T47D (cell line): ENCODE data around the gene CACNA2D4.

Experiments used
- DNase-seq, 2 experiments: peaks; one replicate each; pipeline versions ENCODE4 v3.0.0 to v3.0.0-alpha.2; 2011 to 2012; ENCODE audit warnings: low read depth in 1 of 2, low spot score in 1 of 2
- JUND ChIP-seq: IDR thresholded peaks from 2 replicates; pipeline ENCODE4 v1.6.1; 2012; ENCODE audit warnings: low read depth
- in situ Hi-C: cut with HindIII; loops from 2 replicates; pipeline ENCODE4 v1.10.0; 2016; ENCODE audit warnings: low sequenced_read_pairs, low pct_unique_long_range_greater_than_20kb

Gene CACNA2D4

DNA sequence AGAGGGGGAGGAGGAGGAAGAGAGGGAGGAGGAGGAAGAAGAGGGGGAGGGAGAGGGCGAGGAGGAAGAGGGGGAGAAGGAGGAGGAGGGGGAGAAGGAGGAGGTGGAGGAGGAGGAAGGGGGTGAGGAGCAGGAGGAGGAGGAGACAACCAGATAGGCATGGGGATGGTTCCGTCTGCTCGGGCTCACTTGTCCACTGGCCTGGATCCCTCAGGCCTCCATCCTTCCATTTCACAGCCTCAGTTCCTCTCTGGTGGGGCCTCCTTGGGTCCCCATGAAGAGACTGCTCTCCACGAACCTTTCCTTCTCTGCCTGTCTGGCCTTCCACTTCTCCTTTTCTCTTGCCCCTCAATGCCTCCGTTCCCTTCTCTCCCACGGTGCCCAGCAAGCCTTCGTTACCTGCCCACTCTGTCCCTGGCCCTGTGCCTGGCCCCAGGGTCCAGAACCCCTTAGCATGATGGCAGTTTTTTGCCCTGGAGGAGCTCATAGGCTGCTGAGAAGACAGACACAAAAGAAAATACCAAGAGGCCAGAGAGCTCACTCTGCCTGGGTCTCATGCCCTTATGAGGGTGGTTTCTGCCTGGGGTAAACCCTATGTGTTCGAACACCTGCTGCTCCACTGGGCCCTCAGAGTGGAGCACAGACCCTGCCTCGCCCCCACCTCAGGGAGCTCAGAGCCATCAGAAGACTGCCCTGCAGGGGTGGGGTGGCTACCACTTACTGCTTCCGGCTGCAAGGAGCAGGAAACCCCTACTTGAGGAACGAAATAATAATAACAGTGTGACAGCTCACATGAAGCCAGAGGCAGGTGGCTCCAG, 11.7 kb upstream of the CACNA2D4 start:
- in situ Hi-C loops = no loop called here
- DNase-seq = no peak
- TF ChIP-seq JUND = no peak

DNA sequence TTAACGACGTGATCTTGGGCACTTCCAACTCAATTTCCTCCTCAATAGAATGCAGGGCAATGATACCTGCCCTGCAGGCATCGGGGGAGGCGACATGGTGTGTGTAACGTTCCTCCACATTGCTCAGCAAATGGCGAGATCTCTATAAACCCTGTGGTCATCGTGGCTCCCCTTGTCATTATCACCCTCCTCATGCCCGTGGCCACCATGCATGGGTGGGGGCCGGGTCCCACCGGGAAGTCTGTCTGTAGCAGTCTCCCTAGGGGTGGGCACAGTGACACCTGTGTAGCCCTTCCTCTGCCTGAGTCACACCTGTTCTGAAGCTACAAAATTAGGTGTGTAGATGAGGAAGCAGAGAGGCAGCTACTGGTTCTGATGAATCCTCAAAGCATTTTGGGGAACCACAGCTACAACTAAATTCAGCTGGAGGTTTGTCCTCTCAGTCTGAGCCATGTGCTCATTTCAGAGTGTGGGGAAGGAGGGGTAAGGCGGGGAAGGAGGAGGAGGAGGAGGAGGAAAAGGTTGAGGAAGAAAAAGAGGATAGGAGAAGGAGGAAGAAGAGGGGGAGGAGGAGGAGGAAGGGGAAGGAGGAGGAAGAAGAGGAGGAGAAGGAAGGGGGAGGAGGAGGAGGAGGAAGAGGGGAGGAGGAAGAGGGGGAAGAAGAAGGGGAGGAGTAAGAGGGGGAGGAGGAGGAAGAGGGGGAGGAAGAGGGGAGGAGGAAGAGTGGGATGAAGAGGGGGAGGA, 11.0 kb upstream of the CACNA2D4 start:
- in situ Hi-C loops = no loop called here
- peak in 1 of 2 experiments; percentile 36 for DNase-seq
- TF ChIP-seq JUND = no peak

GRCh38 chr12:1928439-1929121, 10.1 kb upstream of the CACNA2D4 start:
- in situ Hi-C loops = no loop called here
- DNase-seq = no peak
- TF ChIP-seq JUND = no peak

- TF ChIP-seq JUND = no peak
- DNase-seq = no peak
- in situ Hi-C loops = no loop called here
Measured at GRCh38 chr12:1927751-1928351, 9.4 kb upstream of the CACNA2D4 start.

- DNase-seq = no peak
- in situ Hi-C loops = no loop called here
- no peak for TF ChIP-seq JUND
Measured at GRCh38 chr12:1927051-1927680, 8.7 kb upstream of the CACNA2D4 start.

DNA sequence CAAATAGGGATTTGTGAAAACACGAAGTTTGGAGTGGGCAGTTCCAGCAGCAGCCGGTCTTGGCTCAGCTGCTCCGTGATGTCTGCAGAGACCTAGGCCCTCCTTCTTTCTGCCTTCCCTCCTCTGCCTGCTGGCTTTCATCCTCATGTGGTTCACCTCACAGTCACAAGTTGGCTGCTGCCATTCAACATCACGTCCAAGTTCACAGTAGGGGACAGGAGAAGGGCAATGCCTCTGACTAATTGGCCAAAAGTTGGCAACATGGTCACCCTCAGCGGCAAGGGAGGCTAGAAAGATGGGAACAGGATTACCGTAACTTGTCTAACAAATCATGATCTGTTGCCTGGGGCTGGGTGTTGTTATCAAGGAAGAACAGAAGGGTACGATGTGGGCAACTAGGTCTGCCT, 7.8 kb upstream of the CACNA2D4 start:
- TF ChIP-seq JUND = no peak
- in situ Hi-C loops = no loop called here
- DNase-seq = no peak

- no peak for DNase-seq
- no peak for TF ChIP-seq JUND
- in situ Hi-C loops = no loop called here
Measured at GRCh38 chr12:1925684-1926006, 7.2 kb upstream of the CACNA2D4 start.

DNA sequence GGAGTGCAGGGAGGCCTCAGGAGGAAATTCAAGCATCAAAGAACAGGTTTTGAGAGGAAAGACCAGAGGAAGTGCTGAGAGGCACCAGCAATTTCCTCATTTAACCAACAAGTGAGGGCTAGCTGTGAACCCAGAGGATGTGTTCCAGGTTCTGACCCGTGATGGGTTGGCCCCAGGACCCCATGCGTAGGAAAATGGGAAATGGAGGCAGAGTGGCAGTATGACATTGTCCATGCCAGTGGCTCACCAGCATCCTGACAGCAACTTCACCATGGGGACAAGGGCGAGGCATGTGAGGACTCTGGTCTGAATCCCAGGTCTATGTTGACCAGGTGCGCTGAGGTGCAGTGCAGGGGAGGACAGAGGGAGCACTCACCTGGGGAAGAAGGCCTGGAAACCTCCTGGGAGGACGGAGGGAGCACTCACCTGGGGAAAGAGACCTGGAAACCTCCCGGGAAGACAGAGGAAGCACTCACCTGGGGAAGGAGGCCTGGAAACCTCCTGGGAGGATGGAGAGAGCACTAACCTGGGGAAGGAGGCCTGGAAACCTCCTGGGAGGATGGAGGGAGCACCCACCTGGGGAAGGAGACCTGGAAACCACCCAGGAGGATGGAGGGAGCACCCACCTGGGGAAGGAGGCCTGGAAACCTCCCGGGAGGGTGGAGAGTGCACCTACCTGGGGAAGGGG, 6.7 kb upstream of the CACNA2D4 start:
- DNase-seq = no peak
- in situ Hi-C loops = no loop called here
- no peak for TF ChIP-seq JUND

- DNase-seq = no peak
- TF ChIP-seq JUND = no peak
- in situ Hi-C loops = no loop called here
Measured at GRCh38 chr12:1922985-1923384, 4.5 kb upstream of the CACNA2D4 start.

DNA sequence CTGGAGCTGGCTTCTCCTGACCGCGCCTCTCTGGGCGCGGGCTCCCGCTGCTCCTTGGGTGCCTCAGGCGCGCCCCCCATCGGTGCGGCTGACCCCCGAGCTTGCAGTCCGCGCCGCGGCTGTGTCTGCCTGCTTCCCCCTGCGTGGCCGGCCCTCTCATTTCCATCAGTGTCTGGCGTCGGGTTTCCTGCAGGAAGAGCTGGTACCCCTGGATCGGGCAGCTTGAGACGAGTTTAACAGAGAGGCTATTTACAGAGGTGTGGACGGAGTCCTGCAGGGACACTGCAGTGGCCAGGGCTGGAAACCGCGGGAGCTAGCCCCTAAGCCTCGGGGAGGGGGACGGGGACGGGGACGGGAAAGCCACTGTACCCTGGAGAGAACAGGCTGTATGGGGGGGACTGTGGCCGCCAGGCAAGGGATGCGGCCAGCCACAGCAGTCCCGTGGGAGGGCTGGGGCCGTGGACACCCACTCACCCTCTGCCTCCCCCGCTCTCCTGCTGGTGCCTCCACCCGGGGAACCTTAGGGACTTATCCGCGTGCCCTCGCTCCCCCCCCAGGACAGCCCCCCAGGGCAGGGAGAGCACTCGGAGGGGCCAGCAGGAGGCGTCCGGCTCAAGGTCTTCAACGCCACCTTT, 3.7 kb upstream of the CACNA2D4 start:
- in situ Hi-C loops = no loop called here
- TF ChIP-seq JUND = no peak
- no peak for DNase-seq

DNA sequence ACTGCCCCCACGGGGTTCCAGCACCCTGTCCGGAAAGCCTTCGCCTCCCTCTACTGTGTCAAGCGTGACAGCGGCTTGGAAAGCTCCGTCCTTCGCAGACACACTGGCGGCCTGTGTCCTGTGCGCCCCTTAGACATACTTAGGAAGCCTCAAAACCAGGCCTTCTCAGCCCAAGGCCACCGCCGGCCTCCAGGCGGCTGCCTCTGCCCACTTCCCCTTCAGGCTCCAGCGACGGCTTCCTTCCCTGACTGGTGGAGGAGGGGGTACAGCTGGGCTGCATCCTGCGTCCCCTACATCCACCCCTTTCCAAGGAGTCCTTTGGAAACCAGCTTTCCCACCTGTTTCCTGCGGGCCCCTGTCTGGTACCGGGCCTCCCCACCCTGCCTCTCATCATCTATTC, 2.5 kb upstream of the CACNA2D4 start:
- no peak for TF ChIP-seq JUND
- DNase-seq = no peak
- in situ Hi-C loops = no loop called here

- in situ Hi-C loops = no loop called here
- TF ChIP-seq JUND = no peak
- DNase-seq = no peak
Measured at GRCh38 chr12:1920436-1920835, 2.0 kb upstream of the CACNA2D4 start.
